DND-41 (cell line): ENCODE data around the gene MAP4K1.

ENCODE experiments used
- CTCF ChIP-seq: IDR thresholded peaks from 2 replicates; pipeline ENCODE4 v1.5.1; 2012; ENCODE audit warnings: borderline replicate concordance, low read length, moderate library complexity, mild to moderate bottlenecking; ENCODE audit not compliant: poor library complexity, severe bottlenecking; ENCODE audit errors: extremely low read depth
- EZH2 ChIP-seq: IDR thresholded peaks from 3 replicates; pipeline ENCODE4 v1.6.1; 2012; ENCODE audit warnings: borderline replicate concordance, low read depth, mild to moderate bottlenecking, moderate library complexity, low read length, inconsistent platforms; ENCODE audit not compliant: severe bottlenecking

- TF ChIP-seq CTCF, result no peak
- no peak for TF ChIP-seq EZH2
These were observed 55.7 kb downstream of the MAP4K1 start for GRCh38 chr19:38562096-38562495.
